ENCODE data around the gene SLC6A8.

SLC6A8 gene

DNA sequence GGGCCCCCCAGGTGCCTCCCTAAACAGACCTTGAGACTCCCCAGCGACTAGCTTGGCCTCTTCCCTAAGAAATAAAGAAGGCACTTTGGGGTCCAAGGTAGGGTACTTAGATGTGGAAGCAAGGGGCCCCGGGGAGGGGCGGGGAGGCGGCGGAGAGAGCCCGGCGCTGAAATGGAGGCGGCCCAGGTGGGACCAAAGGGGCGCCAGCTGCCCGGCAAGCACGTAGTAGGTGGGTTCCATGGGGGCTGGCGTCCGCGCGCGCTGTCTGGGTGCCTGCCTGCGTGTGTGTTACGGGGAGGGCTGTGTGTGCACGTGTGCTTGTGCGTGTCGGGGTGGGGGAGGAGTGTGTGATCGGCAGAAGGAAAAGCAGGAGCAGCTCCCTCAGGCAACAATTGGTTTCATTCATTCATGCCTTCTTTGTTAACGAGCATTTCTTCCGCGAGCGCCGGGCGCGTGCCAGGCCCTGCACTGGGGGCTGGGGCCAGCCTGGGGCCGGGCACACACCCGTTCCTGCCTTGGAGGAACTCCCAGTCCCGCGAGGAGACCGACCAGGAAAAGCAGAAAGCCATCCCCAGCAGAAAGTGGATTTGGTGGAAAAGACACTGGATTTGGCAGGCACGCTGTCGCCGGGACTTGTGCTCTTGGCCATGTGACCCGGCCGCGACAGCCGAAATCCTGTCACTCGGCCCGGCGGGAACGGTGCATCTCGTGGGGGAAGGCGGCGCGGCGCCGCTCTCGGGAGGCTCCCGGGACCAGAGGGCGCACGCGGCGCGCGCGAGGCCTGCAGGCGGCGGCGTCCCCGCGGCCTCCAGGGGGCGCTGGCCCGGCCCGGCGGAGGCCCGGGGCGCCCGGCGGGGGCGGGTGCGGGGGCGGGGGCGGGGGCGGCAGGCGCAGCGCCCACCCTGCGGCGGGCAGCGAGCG lies 44.0 kb upstream of the SLC6A8 start:
- H3K36me3 ChIP-seq (ENCODE audit: control insufficient read depth in 2 of 2, insufficient read depth in 1 of 2, low read length in 2 of 2): no peaks in the 10 kb centered on the region
- ChIA-PET CTCF (interaction anchor here (0.6 to 2.5 kb wide), 18 partner anchors 8 to 702 kb away, joined by 3 to 24 read pairs (median 4); no protein-coding TSS in a partner anchor), POLR2A (no interaction called here)
- H3K4me3 ChIP-seq (ENCODE audit: low read depth, low read length): peak overlapping the region; percentile 1
- TF ChIP-seq ZNF324 (tag by site-specific recombination; IDR thresholded peaks at IDR 0.05): no peak
- 0 out of 2 replicates have a peak, but pooled peaks have one; percentile 5 for TF ChIP-seq SP2 (tag by site-specific recombination; IDR thresholded peaks at IDR 0.05)
- TF ChIP-seq ZNF335 (tag by site-specific recombination; conservative IDR thresholded peaks at IDR 0.05): peak; percentile 96
- TF ChIP-seq ZEB2 (tag by site-specific recombination; IDR thresholded peaks at IDR 0.05): peak; percentile 23; the same call in 1 of the 2 replicates
- TF ChIP-seq ZBTB26 (tag by site-specific recombination; optimal IDR thresholded peaks at IDR 0.05): peak; percentile 77
- TF ChIP-seq ZNF600 (tag by site-specific recombination; IDR thresholded peaks at IDR 0.05): peak; percentile 61; the same call in 1 of the 2 replicates
- TF ChIP-seq PATZ1 (tag by site-specific recombination; IDR thresholded peaks at IDR 0.05): peak; percentile 57
- TF ChIP-seq ZNF24 (tag by site-specific recombination; IDR thresholded peaks at IDR 0.05): peak; percentile 87
- TF ChIP-seq ZFHX2 (tag by site-specific recombination; conservative IDR thresholded peaks at IDR 0.05): no peak
- peak; percentile 39; the same call in 1 of the 2 replicates for TF ChIP-seq KLF17 (tag by site-specific recombination; IDR thresholded peaks at IDR 0.05)
- no peak for TF ChIP-seq HIC1 (tag by site-specific recombination; IDR thresholded peaks at IDR 0.05)
- peak; percentile 70 for TF ChIP-seq ZBTB8A (tag by site-specific recombination; IDR thresholded peaks at IDR 0.05)
- TF ChIP-seq GLIS1 (tag by site-specific recombination; IDR thresholded peaks at IDR 0.05): peak; percentile 12; the same call in 1 of the 2 replicates
- no peak for TF ChIP-seq ZNF530 (tag by site-specific recombination; IDR thresholded peaks at IDR 0.05; ENCODE audit: low read depth)
- TF ChIP-seq, protein P1, sequence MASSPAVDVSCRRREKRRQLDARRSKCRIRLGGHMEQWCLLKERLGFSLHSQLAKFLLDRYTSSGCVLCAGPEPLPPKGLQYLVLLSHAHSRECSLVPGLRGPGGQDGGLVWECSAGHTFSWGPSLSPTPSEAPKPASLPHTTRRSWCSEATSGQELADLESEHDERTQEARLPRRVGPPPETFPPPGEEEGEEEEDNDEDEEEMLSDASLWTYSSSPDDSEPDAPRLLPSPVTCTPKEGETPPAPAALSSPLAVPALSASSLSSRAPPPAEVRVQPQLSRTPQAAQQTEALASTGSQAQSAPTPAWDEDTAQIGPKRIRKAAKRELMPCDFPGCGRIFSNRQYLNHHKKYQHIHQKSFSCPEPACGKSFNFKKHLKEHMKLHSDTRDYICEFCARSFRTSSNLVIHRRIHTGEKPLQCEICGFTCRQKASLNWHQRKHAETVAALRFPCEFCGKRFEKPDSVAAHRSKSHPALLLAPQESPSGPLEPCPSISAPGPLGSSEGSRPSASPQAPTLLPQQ (tag by site-specific recombination; IDR thresholded peaks at IDR 0.05): 0 out of 2 replicates have a peak, but pooled peaks have one; percentile 31
- no peak for TF ChIP-seq ZFP37 (tag by site-specific recombination; IDR thresholded peaks at IDR 0.05)
- 0 out of 2 replicates have a peak, but pooled peaks have one; percentile 29 for TF ChIP-seq ZNF777 (tag by site-specific recombination; IDR thresholded peaks at IDR 0.05; ENCODE audit: borderline replicate concordance)
- TF ChIP-seq SCRT2 (tag by site-specific recombination; IDR thresholded peaks at IDR 0.05): peak; percentile 8
- no peak for TF ChIP-seq BCL6B (tag by site-specific recombination; IDR thresholded peaks at IDR 0.05)
- TF ChIP-seq HOXD13 (CRISPR knock-in tag; IDR thresholded peaks at IDR 0.05; ENCODE audit: borderline replicate concordance): no peak
- peak; percentile 71 for TF ChIP-seq ZNF341 (tag by site-specific recombination; IDR thresholded peaks at IDR 0.05; ENCODE audit: low read depth)
- TF ChIP-seq ZNF501 (tag by site-specific recombination; IDR thresholded peaks at IDR 0.05): 0 out of 2 replicates have a peak, but pooled peaks have one; percentile 19
- peak; percentile 71 for TF ChIP-seq IKZF3 (tag by site-specific recombination; IDR thresholded peaks at IDR 0.05)
- peak; percentile 45; the same call in 1 of the 2 replicates for TF ChIP-seq ZBTB20 (tag by site-specific recombination; IDR thresholded peaks at IDR 0.05)
- TF ChIP-seq OSR2 (tag by site-specific recombination; IDR thresholded peaks at IDR 0.05): 0 out of 2 replicates have a peak, but pooled peaks have one; percentile 30
- no peak overlapping the region for H3K27ac ChIP-seq (ENCODE audit: extremely low read depth, low read depth, low read length)
- peaks cover 3% of the 10 kb centered on the region; the same call in 1 of the 2 replicates for H3K4me1 ChIP-seq (ENCODE audit: control insufficient read depth, insufficient read depth, low read length)
- H3K9me3 ChIP-seq (ENCODE audit: control insufficient read depth, insufficient read depth, low read depth, low read length): no peaks in the 10 kb centered on the region
